Measurements from ENCODE around the gene ETV3. TPM values are rescaled to one million over a fixed set of nuclear protein-coding genes. Genes with fewer than 3 reads are reported as not detected.
A peak's percentile ranks its signal among the peaks of the same experiment; 100 is the strongest.

The ETV3 gene
- total and polyA plus RNA-seq, 10 of the 15 experiments (the other 5 are each of a cell fraction or from before 2014, with no cell fraction given) = 1.7 to 13.8 (median 7.2) TPM

DNA sequence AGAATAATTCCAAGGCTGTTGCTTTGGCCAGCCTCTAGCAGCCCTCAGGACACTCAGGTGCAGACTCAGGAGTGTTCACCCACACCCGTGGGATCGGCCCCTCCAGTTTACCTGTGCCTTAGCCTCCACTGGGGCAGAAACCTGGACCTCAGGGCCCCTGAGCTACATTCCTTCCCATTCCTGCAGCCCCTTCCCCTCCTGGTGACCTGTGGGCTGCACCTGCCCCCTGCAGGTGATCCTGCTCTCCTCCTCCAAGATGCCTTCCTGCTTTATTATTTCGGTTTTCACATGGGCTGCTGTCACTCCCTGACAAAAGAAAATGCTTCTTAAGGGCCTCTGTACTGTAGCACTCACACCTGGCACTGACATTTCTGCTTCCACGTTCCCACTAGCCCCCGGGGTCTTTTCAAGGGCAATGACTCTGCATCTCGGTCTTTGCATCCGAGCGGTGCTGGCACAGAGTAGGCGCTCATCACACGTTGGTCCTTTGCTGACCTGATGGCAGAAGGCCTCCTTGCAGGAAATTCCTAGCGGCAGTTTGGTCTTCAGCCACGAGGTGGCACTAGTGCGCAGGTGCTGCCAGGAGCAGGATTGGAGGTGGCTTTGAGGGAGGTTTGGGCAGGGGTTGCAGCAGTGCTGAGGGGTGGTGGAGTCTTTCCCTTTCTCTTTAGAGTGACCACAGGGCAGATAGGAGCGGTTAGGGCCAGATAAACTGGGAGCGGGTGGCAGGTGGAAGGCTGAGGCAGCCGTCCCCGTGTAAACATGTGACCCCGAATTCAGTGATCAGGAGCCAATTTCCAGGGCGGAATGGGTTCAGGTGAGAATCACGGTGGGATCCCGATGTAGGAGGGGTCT lies 25.3 kb upstream of the ETV3 start (continued):
- TF ChIP-seq, protein P1, sequence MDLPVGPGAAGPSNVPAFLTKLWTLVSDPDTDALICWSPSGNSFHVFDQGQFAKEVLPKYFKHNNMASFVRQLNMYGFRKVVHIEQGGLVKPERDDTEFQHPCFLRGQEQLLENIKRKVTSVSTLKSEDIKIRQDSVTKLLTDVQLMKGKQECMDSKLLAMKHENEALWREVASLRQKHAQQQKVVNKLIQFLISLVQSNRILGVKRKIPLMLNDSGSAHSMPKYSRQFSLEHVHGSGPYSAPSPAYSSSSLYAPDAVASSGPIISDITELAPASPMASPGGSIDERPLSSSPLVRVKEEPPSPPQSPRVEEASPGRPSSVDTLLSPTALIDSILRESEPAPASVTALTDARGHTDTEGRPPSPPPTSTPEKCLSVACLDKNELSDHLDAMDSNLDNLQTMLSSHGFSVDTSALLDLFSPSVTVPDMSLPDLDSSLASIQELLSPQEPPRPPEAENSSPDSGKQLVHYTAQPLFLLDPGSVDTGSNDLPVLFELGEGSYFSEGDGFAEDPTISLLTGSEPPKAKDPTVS (IDR thresholded peaks at IDR 0.05; ENCODE audit: low read depth, low read length) = no peak
- TF ChIP-seq SMAD1 (IDR thresholded peaks at IDR 0.05; ENCODE audit: low read depth, partially characterized antibody) = no peak
- TF ChIP-seq BRCA1 (IDR thresholded peaks at IDR 0.05; ENCODE audit: low read depth, low read length) = no peak
- no peak for TF ChIP-seq NR2C2 (IDR thresholded peaks at IDR 0.05; ENCODE audit: borderline replicate concordance, control insufficient read depth, insufficient read length, low read depth)
- TF ChIP-seq EP300 (IDR thresholded peaks at IDR 0.05; ENCODE audit: borderline replicate concordance in 1 of 2, control insufficient read depth in 1 of 2, low read depth in 2 of 2, low read length in 2 of 2) = no peak
- no peak for TF ChIP-seq ZSCAN29 (IDR thresholded peaks at IDR 0.05)
- no peak for TF ChIP-seq SUPT20H (IDR thresholded peaks at IDR 0.05; ENCODE audit: borderline replicate concordance, control insufficient read depth, low read depth, low read length)
- TF ChIP-seq CBFB (IDR thresholded peaks at IDR 0.05; ENCODE audit: low read depth) = no peak
- TF ChIP-seq, protein P2, sequence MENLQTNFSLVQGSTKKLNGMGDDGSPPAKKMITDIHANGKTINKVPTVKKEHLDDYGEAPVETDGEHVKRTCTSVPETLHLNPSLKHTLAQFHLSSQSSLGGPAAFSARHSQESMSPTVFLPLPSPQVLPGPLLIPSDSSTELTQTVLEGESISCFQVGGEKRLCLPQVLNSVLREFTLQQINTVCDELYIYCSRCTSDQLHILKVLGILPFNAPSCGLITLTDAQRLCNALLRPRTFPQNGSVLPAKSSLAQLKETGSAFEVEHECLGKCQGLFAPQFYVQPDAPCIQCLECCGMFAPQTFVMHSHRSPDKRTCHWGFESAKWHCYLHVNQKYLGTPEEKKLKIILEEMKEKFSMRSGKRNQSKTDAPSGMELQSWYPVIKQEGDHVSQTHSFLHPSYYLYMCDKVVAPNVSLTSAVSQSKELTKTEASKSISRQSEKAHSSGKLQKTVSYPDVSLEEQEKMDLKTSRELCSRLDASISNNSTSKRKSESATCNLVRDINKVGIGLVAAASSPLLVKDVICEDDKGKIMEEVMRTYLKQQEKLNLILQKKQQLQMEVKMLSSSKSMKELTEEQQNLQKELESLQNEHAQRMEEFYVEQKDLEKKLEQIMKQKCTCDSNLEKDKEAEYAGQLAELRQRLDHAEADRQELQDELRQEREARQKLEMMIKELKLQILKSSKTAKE (IDR thresholded peaks at IDR 0.05; ENCODE audit: low read depth, poor library complexity, severe bottlenecking) = no peak
- TF ChIP-seq, protein P3, sequence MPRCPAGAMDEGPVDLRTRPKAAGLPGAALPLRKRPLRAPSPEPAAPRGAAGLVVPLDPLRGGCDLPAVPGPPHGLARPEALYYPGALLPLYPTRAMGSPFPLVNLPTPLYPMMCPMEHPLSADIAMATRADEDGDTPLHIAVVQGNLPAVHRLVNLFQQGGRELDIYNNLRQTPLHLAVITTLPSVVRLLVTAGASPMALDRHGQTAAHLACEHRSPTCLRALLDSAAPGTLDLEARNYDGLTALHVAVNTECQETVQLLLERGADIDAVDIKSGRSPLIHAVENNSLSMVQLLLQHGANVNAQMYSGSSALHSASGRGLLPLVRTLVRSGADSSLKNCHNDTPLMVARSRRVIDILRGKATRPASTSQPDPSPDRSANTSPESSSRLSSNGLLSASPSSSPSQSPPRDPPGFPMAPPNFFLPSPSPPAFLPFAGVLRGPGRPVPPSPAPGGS (IDR thresholded peaks at IDR 0.05; ENCODE audit: borderline replicate concordance, insufficient read depth, low read depth, low read length, poor library complexity, severe bottlenecking) = no peak
- peak; percentile 78 for TF ChIP-seq RAD51 (IDR thresholded peaks at IDR 0.05)
- no peak for TF ChIP-seq TCF12 (IDR thresholded peaks at IDR 0.05; ENCODE audit: low read depth, low read length)
- TF ChIP-seq, protein P4, sequence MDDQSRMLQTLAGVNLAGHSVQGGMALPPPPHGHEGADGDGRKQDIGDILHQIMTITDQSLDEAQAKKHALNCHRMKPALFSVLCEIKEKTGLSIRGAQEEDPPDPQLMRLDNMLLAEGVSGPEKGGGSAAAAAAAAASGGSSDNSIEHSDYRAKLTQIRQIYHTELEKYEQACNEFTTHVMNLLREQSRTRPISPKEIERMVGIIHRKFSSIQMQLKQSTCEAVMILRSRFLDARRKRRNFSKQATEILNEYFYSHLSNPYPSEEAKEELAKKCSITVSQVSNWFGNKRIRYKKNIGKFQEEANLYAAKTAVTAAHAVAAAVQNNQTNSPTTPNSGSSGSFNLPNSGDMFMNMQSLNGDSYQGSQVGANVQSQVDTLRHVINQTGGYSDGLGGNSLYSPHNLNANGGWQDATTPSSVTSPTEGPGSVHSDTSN (IDR thresholded peaks at IDR 0.05; ENCODE audit: insufficient replicate concordance, low read depth, low read length) = no peak
- no peak for TF ChIP-seq ETV6 (conservative IDR thresholded peaks at IDR 0.05 in 1 of 2, IDR thresholded peaks at IDR 0.05 in 1 of 2; ENCODE audit: borderline replicate concordance in 1 of 2, low read depth in 1 of 2)
- no peak for TF ChIP-seq POLR2AphosphoS2 (IDR thresholded peaks at IDR 0.05; ENCODE audit: low read depth, low read length)
- TF ChIP-seq JUNB (IDR thresholded peaks at IDR 0.05) = no peak
- TF ChIP-seq, protein P5, sequence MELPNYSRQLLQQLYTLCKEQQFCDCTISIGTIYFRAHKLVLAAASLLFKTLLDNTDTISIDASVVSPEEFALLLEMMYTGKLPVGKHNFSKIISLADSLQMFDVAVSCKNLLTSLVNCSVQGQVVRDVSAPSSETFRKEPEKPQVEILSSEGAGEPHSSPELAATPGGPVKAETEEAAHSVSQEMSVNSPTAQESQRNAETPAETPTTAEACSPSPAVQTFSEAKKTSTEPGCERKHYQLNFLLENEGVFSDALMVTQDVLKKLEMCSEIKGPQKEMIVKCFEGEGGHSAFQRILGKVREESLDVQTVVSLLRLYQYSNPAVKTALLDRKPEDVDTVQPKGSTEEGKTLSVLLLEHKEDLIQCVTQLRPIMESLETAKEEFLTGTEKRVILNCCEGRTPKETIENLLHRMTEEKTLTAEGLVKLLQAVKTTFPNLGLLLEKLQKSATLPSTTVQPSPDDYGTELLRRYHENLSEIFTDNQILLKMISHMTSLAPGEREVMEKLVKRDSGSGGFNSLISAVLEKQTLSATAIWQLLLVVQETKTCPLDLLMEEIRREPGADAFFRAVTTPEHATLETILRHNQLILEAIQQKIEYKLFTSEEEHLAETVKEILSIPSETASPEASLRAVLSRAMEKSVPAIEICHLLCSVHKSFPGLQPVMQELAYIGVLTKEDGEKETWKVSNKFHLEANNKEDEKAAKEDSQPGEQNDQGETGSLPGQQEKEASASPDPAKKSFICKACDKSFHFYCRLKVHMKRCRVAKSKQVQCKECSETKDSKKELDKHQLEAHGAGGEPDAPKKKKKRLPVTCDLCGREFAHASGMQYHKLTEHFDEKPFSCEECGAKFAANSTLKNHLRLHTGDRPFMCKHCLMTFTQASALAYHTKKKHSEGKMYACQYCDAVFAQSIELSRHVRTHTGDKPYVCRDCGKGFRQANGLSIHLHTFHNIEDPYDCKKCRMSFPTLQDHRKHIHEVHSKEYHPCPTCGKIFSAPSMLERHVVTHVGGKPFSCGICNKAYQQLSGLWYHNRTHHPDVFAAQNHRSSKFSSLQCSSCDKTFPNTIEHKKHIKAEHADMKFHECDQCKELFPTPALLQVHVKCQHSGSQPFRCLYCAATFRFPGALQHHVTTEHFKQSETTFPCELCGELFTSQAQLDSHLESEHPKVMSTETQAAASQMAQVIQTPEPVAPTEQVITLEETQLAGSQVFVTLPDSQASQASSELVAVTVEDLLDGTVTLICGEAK (IDR thresholded peaks at IDR 0.05; ENCODE audit: borderline replicate concordance) = no peak

All from GM12878 (cell line).